CD4-positive, alpha-beta T cell treated with Interferon gamma for 1 hour (primary cell): ENCODE data around the gene HSD17B8.
"Not testable (repeated sequence)": the region's sequence is repeated elsewhere in the genome, so short reads cannot be mapped to it uniquely, and the experiment has no call there.

ENCODE experiments used
- DNase-seq: peaks from one replicate; pipeline ENCODE4 v3.0.0-alpha.2; 2020

The HSD17B8 gene

DNA sequence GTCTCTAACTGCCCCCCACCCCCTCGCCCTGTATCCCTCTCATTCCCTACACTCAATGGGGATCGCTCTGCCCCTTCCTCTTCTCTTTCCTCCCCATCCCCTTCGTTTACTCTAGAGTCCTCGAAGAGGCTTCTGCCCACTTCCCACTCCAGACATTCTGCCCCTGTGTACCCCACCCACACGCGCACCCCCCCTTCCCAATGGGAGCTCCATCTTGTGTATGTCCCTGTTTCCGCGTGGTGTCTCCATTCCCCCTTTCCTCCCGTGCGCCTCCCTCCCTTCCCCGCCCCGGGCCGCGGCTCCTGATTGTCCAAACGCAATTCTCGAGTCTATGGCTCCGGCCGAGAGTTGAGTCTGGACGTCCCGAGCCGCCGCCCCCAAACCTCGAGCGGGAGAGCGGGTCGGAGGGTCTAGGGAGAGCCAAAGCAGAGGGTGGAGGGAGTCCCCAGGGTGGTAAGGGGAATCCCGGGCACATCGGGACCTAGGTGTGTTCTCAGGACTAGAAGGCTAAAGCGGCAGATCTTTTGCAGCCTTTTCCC, 3.2 kb downstream of the HSD17B8 start:
- no peak for DNase-seq

GRCh38 chr6:33208091-33208967, 3.9 kb downstream of the HSD17B8 start, which contains the start of gene RING1:
RING1 (plus strand) TSS chr6:33208500; CDS start chr6:33208823, 323 bp downstream.
- peak; percentile 86 for DNase-seq

DNA sequence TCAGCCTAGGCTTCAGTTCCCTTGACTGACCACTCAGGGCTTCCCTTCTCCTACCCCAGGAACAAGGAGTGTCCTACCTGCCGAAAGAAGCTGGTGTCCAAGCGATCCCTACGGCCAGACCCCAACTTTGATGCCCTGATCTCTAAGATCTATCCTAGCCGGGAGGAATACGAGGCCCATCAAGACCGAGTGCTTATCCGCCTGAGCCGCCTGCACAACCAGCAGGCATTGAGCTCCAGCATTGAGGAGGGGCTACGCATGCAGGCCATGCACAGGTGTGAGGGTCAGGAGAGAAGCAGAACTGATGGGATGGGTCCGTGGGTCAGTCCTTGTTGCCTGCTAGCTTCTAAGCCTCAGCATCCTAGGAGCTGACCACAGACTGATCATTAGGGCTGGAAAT, 5.4 kb downstream of the HSD17B8 start:
- no peak for DNase-seq

DNA sequence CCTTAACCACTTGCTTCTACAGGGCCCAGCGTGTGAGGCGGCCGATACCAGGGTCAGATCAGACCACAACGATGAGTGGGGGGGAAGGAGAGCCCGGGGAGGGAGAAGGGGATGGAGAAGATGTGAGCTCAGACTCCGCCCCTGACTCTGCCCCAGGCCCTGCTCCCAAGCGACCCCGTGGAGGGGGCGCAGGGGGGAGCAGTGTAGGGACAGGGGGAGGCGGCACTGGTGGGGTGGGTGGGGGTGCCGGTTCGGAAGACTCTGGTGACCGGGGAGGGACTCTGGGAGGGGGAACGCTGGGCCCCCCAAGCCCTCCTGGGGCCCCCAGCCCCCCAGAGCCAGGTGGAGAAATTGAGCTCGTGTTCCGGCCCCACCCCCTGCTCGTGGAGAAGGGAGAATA, 6.7 kb downstream of the HSD17B8 start:
- DNase-seq, result no peak

GRCh38 chr6:33211666-33212422, 7.4 kb downstream of the HSD17B8 start:
- DNase-seq, result no peak

DNA sequence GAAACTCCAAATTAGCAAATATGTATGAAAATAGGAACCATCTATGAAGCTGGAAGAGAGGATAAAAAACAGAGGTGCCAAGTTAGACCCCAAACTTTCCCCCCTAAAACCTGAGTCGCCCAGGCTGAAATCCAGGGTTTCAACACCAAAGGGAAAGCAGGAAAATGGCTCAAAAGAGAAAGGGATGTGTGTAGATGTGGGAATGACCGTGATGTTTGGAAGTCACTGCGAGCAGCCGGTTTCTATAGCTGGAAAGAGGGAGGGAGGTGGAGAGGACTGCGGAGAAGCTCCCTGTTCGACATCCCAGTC, 8.4 kb downstream of the HSD17B8 start:
- no peak for DNase-seq

GRCh38 chr6:33213166-33213988, 8.9 kb downstream of the HSD17B8 start:
- no peak for DNase-seq

GRCh38 chr6:33213989-33214335, 9.5 kb downstream of the HSD17B8 start:
- no peak for DNase-seq

GRCh38 chr6:33215271-33216116, 11.0 kb downstream of the HSD17B8 start:
- no peak for DNase-seq

DNA sequence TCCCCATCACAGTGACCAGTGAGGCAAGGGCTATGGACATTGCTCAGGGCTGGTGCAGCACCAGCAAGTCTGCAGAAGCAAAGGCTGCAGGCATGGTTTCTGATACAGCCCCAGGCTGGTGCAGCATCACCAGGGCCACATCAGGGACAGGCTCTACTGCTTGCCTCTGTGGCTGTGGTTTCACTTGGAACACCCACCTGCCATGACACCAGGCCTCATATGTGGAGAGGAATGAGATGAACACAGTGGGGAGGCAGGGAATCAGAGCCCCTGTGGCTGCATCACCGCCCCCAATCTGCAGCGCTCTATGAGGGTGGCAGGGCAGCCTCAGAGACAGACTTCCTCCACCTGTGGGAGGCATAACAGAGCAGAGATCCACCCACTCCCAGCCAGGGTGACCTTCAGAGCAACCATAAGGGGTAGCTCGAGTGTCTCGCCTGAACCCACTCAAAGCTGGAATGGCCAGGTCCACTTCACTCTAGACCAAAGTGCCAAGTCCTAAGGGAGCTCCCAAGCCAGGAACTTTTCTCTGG, 11.7 kb downstream of the HSD17B8 start:
- no peak for DNase-seq

GRCh38 chr6:33217246-33217645, 12.8 kb downstream of the HSD17B8 start:
- DNase-seq, result no peak

DNA sequence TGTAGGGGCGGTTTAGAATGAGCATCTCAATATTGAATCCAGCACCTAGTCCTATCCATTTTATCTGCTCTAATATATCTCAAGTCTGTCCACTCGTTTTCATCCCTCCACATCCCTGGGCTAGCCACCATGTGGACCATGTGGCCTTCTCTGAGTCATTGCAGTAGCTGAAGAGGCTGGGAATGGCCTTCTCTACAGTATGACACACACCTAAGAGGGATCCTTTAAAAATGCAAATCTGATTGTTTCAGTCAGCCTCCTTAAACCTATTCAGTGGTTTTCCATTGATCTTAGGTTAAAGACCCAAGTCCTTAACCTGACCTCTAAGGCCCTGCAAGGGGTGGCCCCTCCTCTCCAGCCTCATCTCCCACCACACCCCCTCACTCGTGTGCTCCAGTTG, 13.2 kb downstream of the HSD17B8 start:
- no peak for DNase-seq

DNA sequence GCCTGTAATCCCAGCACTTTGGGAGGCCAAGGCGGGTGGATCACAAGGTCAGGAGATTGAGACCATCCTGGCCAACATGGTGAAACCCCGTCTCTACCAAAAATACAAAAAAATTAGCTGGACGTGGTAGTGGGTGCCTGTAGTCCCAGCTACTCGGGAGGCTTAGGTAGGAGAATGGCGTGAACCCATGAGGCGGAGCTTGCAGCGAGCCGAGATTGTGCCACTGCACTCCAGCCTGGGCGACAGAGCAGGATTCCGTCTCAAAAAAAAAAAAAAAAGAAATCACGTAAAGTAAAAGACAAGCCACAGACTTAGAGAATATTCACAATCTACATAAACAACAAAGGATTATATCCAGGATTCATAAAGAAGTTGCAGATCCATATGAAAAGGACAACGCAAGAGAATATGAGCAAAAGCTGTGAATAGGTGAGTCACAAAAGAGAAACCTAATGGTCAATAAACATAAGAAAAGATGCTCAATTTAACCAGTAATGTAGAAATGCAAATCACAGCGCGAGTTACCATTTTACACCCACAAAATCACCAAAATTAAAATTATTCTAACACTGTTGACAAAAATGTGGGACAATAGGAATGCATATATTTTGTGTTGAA, 22.2 kb downstream of the HSD17B8 start:
- not testable (repeated sequence) for DNase-seq

DNA sequence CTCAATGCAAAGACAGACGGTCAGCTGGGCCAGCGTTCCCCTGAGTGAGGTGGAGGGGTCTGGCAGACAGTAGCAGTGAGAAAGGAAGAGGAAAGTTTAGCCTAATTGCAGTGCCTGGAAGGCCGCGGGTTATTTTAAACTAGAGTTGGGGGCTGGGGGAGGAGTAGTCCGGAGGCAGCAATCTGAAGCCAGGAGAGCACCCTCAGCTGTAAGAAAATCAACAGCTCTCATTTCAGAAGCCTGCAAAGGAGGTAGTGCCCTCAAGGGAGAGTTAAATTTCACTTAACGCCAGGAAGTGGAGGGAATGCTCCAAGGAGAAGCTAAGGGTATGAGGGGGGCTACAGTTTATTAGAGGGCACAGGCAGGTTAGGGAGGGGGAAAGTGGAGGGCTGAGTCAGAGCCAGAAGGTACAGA, 30.8 kb downstream of the HSD17B8 start:
- DNase-seq, result no peak

- DNase-seq, result no peak
Measured at GRCh38 chr6:33236328-33236727, 31.9 kb downstream of the HSD17B8 start.

DNA sequence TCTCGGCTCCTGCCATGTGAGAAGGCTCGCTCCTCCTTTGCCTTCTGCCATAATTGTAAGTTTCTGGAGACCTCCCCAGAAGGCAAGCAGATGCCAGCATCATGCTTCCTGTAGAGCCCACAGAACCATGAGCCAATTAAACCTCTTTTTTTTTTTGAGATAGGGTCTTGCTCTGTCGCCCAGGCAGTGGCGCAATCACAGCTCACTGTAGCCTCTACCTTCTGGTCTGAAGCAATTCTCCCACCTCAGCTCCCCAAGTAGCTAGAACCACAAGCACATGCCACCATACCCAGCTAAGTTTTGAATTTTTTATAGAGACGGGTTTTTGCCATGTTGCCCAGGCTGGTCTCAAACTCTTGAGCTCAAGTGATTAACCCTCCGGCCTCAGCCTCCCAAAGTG, 32.4 kb downstream of the HSD17B8 start:
- no peak for DNase-seq

DNA sequence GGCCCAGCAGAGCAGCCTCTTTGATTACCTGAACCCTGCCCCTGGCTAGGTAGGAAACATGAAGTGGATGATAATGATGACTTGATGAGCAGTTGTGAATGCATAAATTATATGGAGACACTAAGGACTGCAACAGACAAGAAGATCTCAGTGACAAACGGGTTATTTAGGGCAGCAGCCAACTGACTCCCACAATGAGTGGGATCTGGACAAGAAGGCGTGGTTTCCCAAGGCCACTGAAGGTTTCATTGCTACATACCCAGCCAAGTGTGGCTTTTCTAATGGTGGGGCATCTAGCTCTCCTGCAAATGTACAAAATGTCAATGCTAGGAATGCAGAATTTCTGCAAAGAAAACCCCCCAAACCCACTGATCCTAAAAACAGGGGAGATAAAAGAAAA, 33.3 kb downstream of the HSD17B8 start:
- no peak for DNase-seq

GRCh38 chr6:33241968-33242367, 37.5 kb downstream of the HSD17B8 start:
- no peak for DNase-seq

DNA sequence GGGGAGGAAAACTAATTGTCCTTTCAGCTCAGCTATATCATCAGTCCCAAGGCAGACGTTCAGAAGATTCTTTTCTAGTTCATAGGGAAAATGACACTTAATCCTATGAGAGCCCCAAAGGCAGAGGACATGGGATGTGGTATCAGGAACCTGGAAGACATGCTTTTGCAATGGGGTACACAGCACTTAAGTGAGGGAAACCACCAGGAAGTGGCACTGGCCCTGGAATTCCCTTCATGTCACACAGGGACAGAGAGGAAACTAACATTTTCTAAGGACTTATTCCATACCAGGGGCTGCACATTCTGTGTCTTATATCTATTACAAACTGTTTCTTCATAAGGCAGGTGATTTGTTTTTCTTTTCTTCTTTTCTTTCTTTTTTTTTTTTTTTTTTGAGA, 39.0 kb downstream of the HSD17B8 start:
- no peak for DNase-seq

DNA sequence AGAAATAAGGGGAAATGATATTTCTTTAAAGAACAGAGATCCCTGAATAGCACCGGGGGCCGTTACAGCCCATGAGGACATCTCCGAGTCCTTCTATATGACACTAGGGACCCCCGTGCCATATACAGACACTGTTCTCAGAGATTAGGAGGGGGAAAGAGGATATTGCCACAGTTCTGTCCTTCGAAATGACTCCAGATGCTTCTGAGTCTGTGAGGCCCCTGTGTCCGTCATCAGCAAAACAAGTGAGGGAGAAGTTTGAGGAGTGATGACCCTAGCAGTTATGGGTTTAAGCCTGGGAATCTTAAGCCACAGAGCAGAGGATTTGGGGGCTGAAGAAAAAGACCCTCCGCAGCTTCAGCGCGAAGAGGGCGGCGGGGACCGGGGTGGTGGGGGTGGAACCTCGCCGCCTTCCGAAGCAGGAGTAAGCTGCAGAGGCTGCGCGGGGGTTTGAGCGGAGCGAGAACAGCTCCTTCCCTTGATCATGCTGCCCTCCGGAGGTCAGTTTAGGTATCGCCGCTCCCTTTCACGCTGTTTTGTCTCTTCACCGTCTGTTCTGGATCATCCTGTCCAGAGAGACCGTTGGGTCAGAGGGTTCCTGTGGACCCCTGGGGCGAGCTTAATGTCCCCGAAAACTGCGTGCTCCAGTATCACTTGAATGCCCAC, 43.7 kb downstream of the HSD17B8 start:
- peak; percentile 88 for DNase-seq

DNA sequence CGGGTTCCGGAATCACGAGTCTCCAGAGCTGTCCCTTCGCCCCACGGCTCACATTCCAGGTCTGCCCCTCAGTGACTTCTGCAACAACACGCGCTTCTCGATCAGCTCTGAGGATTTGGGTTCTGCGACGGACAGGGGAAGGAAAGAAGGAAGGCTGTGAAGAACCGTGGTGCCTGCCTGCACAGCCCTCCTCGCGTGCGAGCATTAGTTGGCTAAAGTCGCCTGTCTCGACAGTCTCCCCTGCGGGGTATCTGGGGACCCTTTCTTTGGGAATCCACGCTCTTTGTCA, 44.1 kb downstream of the HSD17B8 start:
- DNase-seq, result no peak
